NT2/D1 (cell line): Measurements from ENCODE around the gene ZFP57.

Experiments
- SUZ12 ChIP-seq: IDR thresholded peaks from 2 replicates; pipeline ENCODE4 v1.6.1; 2011; ENCODE audit not compliant: insufficient read length, insufficient read depth; ENCODE audit errors: extremely low read depth
- YY1 ChIP-seq: IDR thresholded peaks from 2 replicates; pipeline ENCODE4 v1.6.1; 2011; ENCODE audit not compliant: insufficient read length, insufficient read depth
- ZNF274 ChIP-seq: IDR thresholded peaks from 2 replicates; pipeline ENCODE4 v1.6.1; 2011; ENCODE audit warnings: mild to moderate bottlenecking, low read depth, low read length

DNA sequence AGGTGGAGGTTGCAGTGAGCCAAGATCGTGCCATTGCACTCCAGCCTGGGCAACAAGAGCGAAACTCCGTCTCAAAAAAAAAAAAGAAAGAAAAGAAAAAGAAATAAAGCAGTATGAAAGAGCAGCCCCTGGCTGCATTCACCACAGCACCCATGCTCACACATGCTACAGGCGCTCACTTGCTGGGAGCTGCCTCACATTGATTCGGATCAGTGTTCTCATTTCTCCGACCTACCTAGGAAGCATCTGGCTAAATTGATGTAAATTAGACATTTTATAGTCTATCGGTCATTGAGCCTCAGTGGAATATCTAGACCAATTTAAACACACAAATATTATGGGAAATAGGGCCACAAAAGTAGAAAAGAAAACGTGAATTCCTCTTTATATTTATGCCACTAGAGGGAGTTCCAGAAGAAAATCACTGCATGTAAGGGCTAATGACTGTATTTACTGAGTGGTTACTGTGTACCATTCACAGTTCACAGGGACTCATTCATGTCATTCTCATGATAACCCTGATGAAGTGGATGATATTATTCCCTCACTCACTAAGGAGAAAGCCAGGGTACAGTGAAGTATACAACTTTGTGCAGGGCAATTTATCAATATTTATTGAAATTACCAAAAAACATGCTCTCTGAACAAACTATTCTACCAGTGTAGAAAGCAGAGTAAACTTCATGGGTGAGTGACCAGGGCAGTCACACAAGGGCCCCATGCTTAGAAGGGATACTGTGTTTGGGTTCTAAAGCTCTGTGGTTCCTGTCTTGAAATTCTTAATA, 29.3 kb downstream of the ZFP57 start:
- no peak for TF ChIP-seq YY1
- no peak for TF ChIP-seq SUZ12
- no peak for TF ChIP-seq ZNF274
